Lung (tissue), 12 donors: Measurements from ENCODE around the gene LIFR. TPM values are rescaled to one million over a fixed set of nuclear protein-coding genes. Genes with fewer than 3 reads are reported as not detected.

Experiments used
- ATAC-seq: fragments of 200-7000 bp; cut with Tn5 transposase; one replicate; pipeline ENCODE4 v1.9.1; 2020; ENCODE audit warnings: moderate number of reproducible peaks; ENCODE audit not compliant: insufficient read depth, low FRiP score
- DNase-seq, 3 donors: peaks; one replicate each; pipeline ENCODE4 v3.0.0-alpha.2; 2013 to 2017
- H3K27ac ChIP-seq, 2 donors: one replicate each; pipeline ENCODE4 v1.5.1; 2013; ENCODE audit warnings: mild to moderate bottlenecking in 2 of 2, moderate library complexity in 2 of 2, control low read depth in 1 of 2, inconsistent platforms in 1 of 2, low read depth in 1 of 2, low read length in 1 of 2
- H3K27me3 ChIP-seq, 3 donors: one replicate each; pipeline ENCODE4 v1.5.1; 2013; ENCODE audit warnings: low read length in 2 of 3; ENCODE audit not compliant: control insufficient read depth in 3 of 3, insufficient read depth in 3 of 3
- H3K36me3 ChIP-seq, 4 donors: one replicate each; pipeline ENCODE4 v1.5.1; 2013; ENCODE audit warnings: low read length in 4 of 4, mild to moderate bottlenecking in 1 of 4, moderate library complexity in 1 of 4; ENCODE audit not compliant: control insufficient read depth in 4 of 4, insufficient read depth in 4 of 4
- H3K4me1 ChIP-seq, 5 donors: one replicate each; pipeline ENCODE4 v1.5.1; 2013; ENCODE audit warnings: low read length in 5 of 5, mild to moderate bottlenecking in 2 of 5, moderate library complexity in 1 of 5; ENCODE audit not compliant: control insufficient read depth in 5 of 5, insufficient read depth in 5 of 5
- H3K4me3 ChIP-seq: one replicate; pipeline ENCODE4 v1.5.1; 2013; ENCODE audit warnings: mild to moderate bottlenecking, control low read depth, moderate library complexity
- H3K9ac ChIP-seq, 2 donors: one replicate each; pipeline ENCODE4 v1.5.1; 2013; ENCODE audit warnings: low read length in 2 of 2, control low read depth in 1 of 2; ENCODE audit not compliant: insufficient read depth in 1 of 2
- H3K9me3 ChIP-seq, 4 donors: one replicate each; pipeline ENCODE4 v1.5.1; 2013; ENCODE audit warnings: low read length in 3 of 4, mild to moderate bottlenecking in 1 of 4, moderate library complexity in 1 of 4; ENCODE audit not compliant: control insufficient read depth in 4 of 4, insufficient read depth in 3 of 4
- WGBS, 2 donors: extraction: QIAGEN DNeasy Blood & Tissue Kit; methylation state at CpG; one replicate each; pipeline ENCODE4 v1.1.7; 2013; 5-methylcytosine and 5-hydroxymethylcytosine counted together
- polyA plus RNA-seq, 2 donors: library from polyadenylated mRNA; stranded (reverse); fragments of 200-250 nt; gene quantifications; one replicate each; pipeline ENCODE4 v1.2.1, GENCODE V29; 2013
- total RNA-seq, 2 donors: library from RNA; depleted of rRNA in 1 of 2; stranded (reverse); fragments of >200 nt in 1 of 2; gene quantifications; one replicate each; pipeline ENCODE4 v1.2.1, GENCODE V29; 2014 to 2021
- TF ChIP-seq, protein P1 (sequence below): IDR thresholded peaks from 2 replicates; pipeline ENCODE4 v1.5.1; 2012; ENCODE audit warnings: mild to moderate bottlenecking; ENCODE audit errors: control extremely low read depth, extremely low read depth
- donor health status: control.
- donor health status: control.
- donor health status: Bipolar disorder and iron deficiency.
- donor health status: healthy.
- donor health status: DM: yes; HTN: yes; CAD: no.

Gene LIFR
- total and polyA plus RNA-seq, 4 donors, result 14.2 to 345 (median 37.8) TPM

DNA sequence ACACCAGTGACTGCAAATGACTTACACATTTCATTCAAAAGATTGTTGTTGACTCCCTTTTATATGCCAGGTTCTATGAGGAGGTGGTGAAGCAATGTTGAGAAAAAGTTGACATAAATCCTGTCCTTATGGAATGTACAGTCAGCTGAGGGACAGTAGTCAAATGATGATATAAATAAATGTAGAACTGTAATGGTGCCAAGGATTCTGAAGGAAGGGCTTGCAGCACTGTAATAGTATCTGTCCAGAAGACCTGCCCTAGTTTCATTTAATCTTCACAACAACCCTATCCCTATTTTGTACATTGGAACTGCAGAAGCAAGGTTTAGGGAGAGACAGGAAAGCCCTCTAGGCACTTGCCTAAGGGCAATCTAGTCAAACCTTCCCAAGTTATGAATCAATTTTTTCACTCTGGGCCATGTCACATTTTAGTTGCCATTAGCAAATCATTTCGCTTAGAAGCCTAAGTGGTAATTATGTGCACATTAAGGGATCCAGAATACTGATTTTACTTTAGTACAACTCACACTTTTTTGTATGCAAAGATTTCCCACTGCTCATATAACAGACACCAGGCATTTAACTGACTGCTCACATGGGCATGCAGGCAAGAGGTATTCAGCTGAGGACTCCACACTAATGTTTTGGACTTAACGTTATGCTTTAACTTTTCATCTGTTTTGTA, 34.5 kb upstream of the LIFR start:
- no peak overlapping the region for H3K4me3 ChIP-seq
- H3K27ac ChIP-seq, result no peak overlapping the region
- TF ChIP-seq, protein P1, sequence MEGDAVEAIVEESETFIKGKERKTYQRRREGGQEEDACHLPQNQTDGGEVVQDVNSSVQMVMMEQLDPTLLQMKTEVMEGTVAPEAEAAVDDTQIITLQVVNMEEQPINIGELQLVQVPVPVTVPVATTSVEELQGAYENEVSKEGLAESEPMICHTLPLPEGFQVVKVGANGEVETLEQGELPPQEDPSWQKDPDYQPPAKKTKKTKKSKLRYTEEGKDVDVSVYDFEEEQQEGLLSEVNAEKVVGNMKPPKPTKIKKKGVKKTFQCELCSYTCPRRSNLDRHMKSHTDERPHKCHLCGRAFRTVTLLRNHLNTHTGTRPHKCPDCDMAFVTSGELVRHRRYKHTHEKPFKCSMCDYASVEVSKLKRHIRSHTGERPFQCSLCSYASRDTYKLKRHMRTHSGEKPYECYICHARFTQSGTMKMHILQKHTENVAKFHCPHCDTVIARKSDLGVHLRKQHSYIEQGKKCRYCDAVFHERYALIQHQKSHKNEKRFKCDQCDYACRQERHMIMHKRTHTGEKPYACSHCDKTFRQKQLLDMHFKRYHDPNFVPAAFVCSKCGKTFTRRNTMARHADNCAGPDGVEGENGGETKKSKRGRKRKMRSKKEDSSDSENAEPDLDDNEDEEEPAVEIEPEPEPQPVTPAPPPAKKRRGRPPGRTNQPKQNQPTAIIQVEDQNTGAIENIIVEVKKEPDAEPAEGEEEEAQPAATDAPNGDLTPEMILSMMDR, result no peak
- no peaks in the 10 kb centered on the region for H3K27me3 ChIP-seq
- H3K9ac ChIP-seq, result no peak overlapping the region
- no peaks in the 10 kb centered on the region for H3K36me3 ChIP-seq
- peaks cover 0 to 7% (median 2%) of the 10 kb centered on the region in 5 donors for H3K4me1 ChIP-seq
- ATAC-seq (no peak), DNase-seq (no peak)
- 75 to 76% methylated on average over 2 of the region's 2 CpGs for WGBS, 2 donors
- no peaks in the 10 kb centered on the region for H3K9me3 ChIP-seq

DNA sequence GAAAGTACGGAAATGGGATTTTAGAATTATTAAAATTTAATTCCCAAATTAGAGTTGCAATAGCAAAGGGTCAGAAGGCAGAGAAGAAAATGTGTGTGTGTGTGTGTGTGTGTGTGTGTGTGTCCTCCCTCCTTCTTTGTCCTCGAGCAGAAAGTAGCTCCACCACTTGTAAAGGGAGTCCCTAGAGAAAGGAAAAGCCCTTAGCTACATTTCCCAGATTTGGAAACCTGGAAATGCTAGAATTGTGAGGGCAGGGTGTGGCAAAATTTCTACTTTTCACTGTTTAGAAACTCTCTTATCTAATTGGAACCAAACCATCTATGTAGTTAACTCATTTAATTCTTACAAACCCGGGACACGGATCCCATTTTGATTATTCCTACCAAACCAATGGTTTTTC, 33.2 kb upstream of the LIFR start:
- no peak overlapping the region for H3K9ac ChIP-seq
- ATAC-seq (no peak), DNase-seq (no peak)
- no peaks in the 10 kb centered on the region for H3K9me3 ChIP-seq
- no peaks in the 10 kb centered on the region for H3K27me3 ChIP-seq
- H3K27ac ChIP-seq, result no peak overlapping the region
- TF ChIP-seq, protein P1, result no peak
- H3K4me3 ChIP-seq, result no peak overlapping the region
- H3K36me3 ChIP-seq, result no peaks in the 10 kb centered on the region
- WGBS, 2 donors, result 61 to 71% methylated on average over 4 of the region's 4 CpGs
- peaks cover 0 to 7% (median 0%) of the 10 kb centered on the region in 5 donors for H3K4me1 ChIP-seq

DNA sequence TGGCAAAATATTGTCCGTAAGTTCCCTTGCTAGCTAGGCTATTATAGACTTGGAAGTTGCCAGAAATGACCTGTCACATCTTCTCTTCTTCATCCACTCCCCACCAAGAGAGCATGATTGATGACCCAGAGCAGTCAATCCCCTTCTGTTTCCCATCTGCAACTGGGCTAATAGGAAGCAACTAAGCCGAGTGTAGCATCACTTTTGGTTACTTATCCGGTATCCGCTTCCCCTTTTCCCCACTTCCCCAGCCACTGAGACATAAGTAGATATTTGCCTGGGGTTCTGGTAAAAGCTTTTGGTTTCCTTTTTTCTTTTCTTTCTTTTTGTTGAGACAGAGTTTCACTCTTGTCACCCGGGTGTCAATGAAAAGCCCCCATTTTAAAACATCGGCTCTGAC, 29.4 kb upstream of the LIFR start:
- no peaks in the 10 kb centered on the region for H3K9me3 ChIP-seq
- no peak overlapping the region for H3K4me3 ChIP-seq
- H3K9ac ChIP-seq, result no peak overlapping the region
- no peak for ATAC-seq
- WGBS, 2 donors, result 57 to 75% methylated on average over 6 of the region's 6 CpGs
- no peak for DNase-seq
- no peaks in the 10 kb centered on the region for H3K27me3 ChIP-seq
- TF ChIP-seq, protein P1, result no peak
- H3K36me3 ChIP-seq, result no peaks in the 10 kb centered on the region
- no peak overlapping the region for H3K27ac ChIP-seq
- H3K4me1 ChIP-seq, result peaks cover 0 to 7% (median 3%) of the 10 kb centered on the region in 5 donors

DNA sequence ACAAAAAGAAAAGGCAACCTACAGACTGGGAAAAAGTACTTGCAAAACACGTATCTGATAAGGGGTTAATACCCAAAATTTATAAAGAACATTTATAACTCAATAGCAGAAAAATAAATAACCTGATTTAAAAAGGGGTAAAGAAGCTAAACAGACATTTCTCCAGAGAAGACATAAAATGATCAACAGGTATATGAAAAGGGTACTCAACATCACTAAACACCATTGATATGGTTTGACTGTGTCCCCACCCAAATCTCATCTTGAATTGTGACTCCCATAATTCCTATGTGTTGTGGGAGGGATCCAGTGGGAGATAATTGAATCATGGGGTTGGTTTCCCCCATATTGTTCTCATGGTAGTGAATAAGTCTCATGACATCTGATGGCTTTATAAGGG, 27.1 kb upstream of the LIFR start:
- Histone ChIP-seq H3K4me3 (no peak overlapping the region), H3K27ac (no peak overlapping the region), H3K9ac (no peak overlapping the region), H3K4me1 (peaks cover 0 to 7% (median 0%) of the 10 kb centered on the region in 5 donors), H3K36me3 (no peaks in the 10 kb centered on the region), H3K27me3 (no peaks in the 10 kb centered on the region), H3K9me3 (no peaks in the 10 kb centered on the region)
- no peak for DNase-seq
- TF ChIP-seq, protein P1, result no peak
- ATAC-seq, result no peak
- 78 to 86% methylated on average over 1 of the region's 1 CpG for WGBS, 2 donors
